GM23338 (cell line): ENCODE data around the gene LRP1B.

ENCODE experiments used
- CTCF ChIP-seq, 2 experiments: fragments of 200-600 bp in 1 of 2; sonication (generic) in 1 of 2; conservative IDR thresholded peaks; 2 replicates each; pipeline versions ENCODE4 v1.5.1 to v1.6.1; 2016 to 2017; ENCODE audit warnings: antibody characterized with exemption in 2 of 2, low read depth in 2 of 2, mild to moderate bottlenecking in 2 of 2, moderate library complexity in 1 of 2
- EZH2phosphoT487 ChIP-seq: fragments of 200-600 bp; sonication (generic); IDR thresholded peaks from one replicate; pipeline ENCODE4 v1.8.1; 2018; ENCODE audit warnings: antibody characterized with exemption; ENCODE audit not compliant: unreplicated experiment
- POLR2AphosphoS5 ChIP-seq: IDR thresholded peaks from 2 replicates; pipeline ENCODE4 v1.6.1; 2016; ENCODE audit warnings: antibody characterized with exemption, low read depth

DNA sequence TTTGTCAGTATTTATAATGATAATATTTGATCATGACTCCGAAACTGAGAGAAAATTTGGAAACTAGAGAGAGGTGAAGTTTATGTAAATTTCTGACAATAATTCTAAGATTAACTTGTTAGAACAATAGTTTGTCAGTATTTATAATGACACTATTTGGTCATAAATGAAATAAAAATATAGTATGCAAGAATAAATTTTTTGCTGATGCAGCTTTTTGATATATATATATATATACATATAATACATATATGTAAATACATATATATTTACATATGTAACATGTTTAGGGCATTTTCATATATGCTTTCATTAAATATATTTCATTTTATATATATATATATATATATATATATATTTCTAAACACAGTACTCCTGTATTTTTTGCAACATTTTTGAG is 1158.1 kb downstream of the LRP1B start:
- TF ChIP-seq EZH2phosphoT487 = no peak
- no peak for TF ChIP-seq CTCF (conservative IDR thresholded peaks at IDR 0.05; ENCODE audit: low read depth in 2 of 2)
- no peak for TF ChIP-seq POLR2AphosphoS5
